Measurements from ENCODE around the gene MPG.
"Not testable (repeated sequence)": the region's sequence is repeated elsewhere in the genome, so short reads cannot be mapped to it uniquely, and the experiment has no call there.

Gene MPG

DNA sequence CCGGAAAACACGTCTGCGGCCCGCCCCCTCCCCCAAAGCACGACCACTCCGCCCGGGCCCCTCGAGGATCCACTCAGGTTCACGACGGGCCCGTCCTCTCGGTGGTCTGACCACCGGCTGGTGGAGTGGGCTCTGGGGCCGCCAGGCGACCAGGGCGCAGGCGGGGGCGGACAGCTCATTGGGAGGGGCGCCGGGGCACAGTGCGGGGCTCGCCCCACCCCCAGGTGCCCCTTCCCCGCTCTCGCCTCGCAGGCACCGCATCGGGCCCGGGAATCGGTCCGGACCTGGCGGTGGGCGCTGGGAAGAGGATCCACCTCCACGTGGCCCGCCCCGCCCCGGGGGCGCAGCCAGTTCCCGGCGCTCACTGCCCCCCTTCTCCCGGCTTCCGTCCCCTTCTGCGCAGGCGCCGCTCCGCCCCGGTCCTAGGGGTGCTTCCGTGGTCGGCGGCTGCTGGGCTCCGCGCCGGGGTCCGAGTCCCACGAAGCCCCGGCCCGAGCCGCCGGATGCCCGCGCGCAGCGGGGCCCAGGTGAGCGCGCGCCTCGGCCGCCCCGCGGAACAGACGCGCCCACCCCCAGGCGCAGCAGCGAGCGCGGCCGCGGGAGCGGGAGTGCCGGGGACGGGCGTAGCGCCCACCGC is at the start of gene MPG:
TSS of gene MPG (plus strand) at position 419 of the 637 bp plus-strand sequence. CDS start at position 504, 85 bp downstream.
- no peak for DNase-seq

GRCh38 chr16:30627-31026 is 47.4 kb upstream of the MPG start:
- not testable (repeated sequence) for DNase-seq

- DNase-seq: not testable (repeated sequence)
Observed at GRCh38 chr16:33154-33876, 44.7 kb upstream of the MPG start.

DNA sequence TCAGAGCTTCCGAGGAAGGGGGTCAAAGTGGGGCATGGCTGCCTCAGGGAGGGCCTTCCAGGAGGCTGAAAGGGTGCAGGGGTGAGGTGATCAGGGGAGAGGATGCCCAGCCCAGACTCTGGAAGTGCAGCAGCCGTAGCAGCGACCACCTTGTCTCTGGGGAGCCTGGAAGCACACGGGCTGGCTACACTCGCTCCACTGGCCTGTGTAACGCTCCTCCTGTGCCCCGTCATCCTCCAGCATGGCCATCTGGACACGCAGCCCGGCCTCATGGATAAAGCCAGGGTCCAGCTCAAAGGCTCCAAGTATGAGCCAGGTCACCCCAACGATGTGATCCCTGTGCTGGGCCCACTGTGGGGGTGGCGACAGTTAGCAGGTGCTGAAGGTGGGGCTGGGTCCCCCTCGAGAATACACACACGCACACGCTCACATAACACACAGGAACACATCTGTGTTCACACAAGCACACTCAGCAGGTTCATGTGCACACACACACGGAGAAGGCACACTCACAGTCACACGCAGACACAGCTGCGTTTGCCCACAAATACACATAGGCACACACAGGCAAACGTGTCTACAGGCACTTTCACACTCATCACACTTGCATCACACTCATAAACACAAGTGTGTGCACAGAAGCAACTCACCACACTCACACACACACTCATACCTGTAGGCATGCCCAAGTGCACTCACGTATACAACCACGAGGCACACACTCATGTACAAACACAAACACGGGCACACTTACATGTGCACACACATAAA is 44.0 kb upstream of the MPG start:
- no peak for DNase-seq

DNA sequence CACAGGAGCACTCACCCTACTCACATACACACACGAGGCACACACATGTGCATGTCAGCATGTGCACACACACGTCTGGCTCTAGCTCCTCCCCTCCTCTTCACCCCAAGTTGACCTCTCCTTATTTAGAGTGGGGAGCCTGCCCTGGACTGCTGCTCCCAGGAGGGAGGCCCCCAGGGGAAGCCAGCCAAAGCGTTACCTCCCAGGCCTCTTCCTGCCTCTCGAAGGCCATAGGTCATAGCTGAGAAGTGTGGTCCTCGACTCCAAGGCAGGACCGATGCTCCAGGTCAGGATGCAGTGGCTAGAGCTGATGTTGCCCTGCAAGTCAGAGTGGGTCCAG is 43.4 kb upstream of the MPG start:
- DNase-seq: no peak

DNA sequence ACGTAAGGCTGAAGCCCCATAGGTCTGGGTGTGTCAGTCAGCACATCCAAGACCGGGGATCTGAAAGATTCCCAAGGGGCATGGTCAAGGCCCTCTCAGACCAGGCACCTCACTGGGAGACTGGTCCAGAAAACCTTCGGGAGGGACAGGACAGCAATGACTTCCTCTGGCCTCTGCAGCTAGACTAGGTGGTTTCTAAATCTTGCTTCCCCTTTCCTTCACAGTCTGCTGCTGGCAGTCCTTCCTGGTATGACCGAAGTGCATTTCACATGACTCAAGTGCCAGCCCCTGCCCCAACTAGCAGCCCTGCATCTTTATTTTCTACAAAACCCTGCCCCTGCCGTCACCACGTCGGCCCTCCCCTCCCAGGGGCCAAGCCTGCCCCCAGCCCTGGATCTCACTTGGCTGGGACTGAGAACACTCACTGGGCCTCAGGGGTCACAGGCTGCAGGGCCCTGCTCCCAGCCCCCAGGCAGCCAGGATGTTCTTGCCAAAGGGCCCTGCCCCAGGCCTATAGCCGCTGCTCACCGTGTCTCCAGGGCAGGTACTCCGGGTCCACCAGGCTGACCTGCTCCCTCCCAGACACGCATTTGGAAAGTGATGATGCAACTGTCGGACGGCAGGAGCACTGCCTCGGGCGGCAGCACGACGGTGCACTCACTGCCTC is 42.9 kb upstream of the MPG start:
- DNase-seq: no peak

DNA sequence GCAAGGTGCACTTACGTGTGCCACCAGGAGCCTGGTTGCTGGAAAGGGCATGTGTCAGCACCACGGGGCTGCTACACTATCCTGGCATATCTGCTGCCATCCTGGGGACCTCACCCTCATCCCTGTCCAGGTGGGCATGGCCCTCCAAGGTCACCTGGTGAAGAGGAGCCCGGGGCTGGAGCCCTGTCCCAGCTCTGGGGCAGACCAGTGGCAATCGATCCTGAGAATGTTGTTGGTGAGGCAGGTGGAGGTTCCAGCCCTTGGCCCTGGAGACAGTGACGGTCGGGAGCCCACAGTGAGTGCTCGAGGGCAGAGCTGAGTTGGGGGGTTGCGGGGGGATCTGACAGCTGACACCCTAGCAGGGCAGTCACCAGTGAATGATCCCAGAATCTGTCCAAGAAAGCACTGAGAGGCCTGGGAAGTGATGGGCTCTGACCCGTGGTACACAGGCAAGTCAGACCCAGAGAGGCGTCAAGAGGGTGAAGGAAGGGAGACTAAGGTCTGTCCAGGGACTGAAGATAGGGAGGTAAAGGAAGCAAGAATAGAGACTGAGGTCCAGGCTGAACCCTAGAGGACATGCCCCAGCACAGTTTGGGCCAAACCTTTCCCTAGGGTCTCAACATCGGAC is 42.2 kb upstream of the MPG start:
- DNase-seq: no peak

GRCh38 chr16:36336-36984 is 41.6 kb upstream of the MPG start:
- DNase-seq: no peak

- DNase-seq: no peak
Observed at GRCh38 chr16:37511-37910, 40.5 kb upstream of the MPG start.

GRCh38 chr16:38206-38605 is 39.8 kb upstream of the MPG start:
- not testable (repeated sequence) for DNase-seq

- DNase-seq: no peak
Observed at GRCh38 chr16:38941-39892, 38.8 kb upstream of the MPG start.

GRCh38 chr16:41439-42068 is 36.5 kb upstream of the MPG start:
- no peak for DNase-seq

DNA sequence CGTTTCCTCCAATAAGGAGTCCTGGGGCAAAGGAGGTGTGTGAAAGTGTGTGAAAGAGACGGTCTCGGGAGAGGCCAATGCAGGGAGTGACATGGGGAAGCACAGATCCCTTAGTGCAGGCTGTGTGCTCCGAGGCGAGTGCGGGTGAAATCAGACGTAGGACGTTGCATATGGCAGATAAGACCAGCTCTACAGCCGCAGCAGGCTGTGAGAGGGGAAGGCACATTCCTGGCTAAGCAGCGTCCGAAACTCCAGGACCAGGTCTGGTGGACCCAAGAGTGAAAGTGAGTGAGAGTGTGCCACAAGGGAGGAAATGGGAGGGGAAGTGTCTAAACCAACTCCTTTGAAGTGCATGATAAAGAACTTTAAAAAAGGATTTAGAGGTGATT is 36.0 kb upstream of the MPG start:
- no peak for DNase-seq

DNA sequence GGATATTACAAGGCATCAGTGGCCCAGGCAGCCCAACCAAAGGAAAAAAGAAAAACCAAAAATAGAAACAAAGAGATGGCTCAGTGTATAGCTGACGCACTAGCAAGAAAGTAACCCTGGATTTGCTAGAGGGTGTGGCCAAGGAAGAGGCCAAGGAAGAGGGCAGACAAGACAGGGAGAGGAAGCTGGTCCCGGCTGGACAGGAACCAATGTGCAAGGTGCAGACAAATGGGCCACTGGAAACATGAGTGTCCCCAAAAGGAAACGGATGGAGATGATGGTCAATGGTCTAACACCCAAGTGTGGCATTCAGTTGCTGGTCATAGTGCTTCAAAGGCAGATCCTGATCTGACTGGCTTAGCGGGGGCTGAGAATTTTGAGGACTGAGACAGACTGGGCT is 35.3 kb upstream of the MPG start:
- no peak for DNase-seq

DNA sequence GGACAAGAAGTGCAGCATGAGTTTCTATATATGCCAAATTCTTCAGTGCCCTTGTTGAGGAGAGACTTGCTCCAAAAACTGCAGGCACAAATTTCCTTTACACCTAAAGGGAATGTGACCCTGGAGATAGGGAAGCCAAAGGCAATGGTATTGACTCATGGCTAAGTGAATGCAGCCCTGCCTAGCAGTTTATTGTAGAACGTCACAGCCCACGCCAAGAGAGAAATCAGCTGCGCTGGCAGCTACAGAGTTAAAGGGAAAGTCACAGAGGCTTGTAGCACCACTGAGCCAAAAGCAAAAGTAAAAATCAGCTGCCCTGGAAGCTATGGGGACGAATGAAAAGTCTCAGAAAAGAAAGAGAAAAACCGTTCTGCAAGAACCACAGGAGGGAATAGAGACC is 34.7 kb upstream of the MPG start:
- DNase-seq: no peak

- DNase-seq: no peak
Observed at GRCh38 chr16:44655-45054, 33.4 kb upstream of the MPG start.

GRCh38 chr16:45454-45853 is 32.6 kb upstream of the MPG start:
- no peak for DNase-seq

DNA sequence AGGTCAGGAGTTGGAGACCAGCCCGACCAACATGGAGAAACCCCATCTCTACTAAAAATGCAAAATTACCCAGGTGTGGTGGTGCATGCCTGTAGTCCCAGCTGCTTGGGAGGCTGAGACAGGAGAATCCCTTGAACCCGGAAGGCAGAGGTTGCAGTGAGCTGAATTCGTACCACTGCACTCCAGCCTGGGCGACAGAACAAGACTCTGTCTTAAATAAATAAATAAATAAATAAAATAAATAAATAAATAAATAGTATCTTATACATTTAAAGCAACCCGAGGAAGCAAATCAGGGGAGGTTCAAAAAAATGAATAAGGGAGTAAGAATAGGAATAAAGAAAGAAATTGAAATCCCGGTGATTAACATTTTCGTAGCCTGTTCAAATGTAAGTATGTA is 31.5 kb upstream of the MPG start:
- not testable (repeated sequence) for DNase-seq

DNA sequence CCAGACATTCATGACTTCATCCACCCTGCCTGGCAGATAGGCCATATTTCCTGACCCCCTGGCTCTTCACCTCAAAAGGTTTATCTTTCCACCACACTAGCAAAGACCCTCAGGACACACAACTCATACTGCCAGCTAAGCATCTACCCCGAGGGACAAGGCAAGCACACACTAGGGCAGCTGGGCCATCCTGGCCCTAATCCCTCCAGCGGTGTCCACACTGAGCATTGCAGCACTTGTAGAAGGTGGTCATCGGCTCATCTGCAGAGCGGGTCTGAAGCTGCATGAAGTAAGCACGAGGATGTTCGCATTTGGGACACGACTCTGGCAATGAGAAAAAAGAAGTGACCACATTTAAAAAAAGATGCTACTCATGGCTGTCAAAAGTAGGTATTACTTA is 30.8 kb upstream of the MPG start:
- DNase-seq: no peak

GRCh38 chr16:50769-51591 is 27.0 kb upstream of the MPG start:
- no peak for DNase-seq
